Gastrocnemius medialis (tissue), 4 donors: ENCODE data around the gene GNG7. TPM values are rescaled to one million over a fixed set of nuclear protein-coding genes. Genes with fewer than 3 reads are reported as not detected.

Experiments
- ATAC-seq, 2 donors: fragments of 150-250 bp; one replicate each; pipeline ENCODE4 v1.9.1; 2016
- DNase-seq, 2 donors: peaks; one replicate each; pipeline ENCODE4 v3.0.0-alpha.2; 2019
- H3K27ac ChIP-seq, 4 donors: fragments of 200-600 bp; sonication (generic); 1 replicate in 1 of 4; 2 replicates in 3 of 4; pipeline ENCODE4 v1.5.1; 2016 to 2018; ENCODE audit warnings: mild to moderate bottlenecking in 2 of 4, moderate library complexity in 1 of 4
- H3K27me3 ChIP-seq, 3 donors: fragments of 200-600 bp; sonication (generic) in 2 of 3; 1 replicate in 1 of 3; 2 replicates in 2 of 3; pipeline versions ENCODE4 v1.5.1 to v1.6.0; 2016 to 2019; ENCODE audit warnings: mild to moderate bottlenecking in 1 of 3, moderate library complexity in 1 of 3
- H3K36me3 ChIP-seq, 2 donors: fragments of 200-600 bp; sonication (generic) in 1 of 2; one replicate each; pipeline ENCODE4 v1.5.1; 2017 to 2018
- H3K4me1 ChIP-seq, 2 donors: fragments of 200-600 bp; sonication (generic) in 1 of 2; one replicate each; pipeline ENCODE4 v1.5.1; 2016 to 2017; ENCODE audit warnings: mild to moderate bottlenecking in 2 of 2
- H3K4me3 ChIP-seq, 4 donors: fragments of 200-600 bp; sonication (generic) in 3 of 4; 1 replicate in 1 of 4; 2 replicates in 3 of 4; pipeline ENCODE4 v1.5.1; 2016 to 2019; ENCODE audit warnings: mild to moderate bottlenecking in 2 of 4
- H3K9me3 ChIP-seq, 3 donors: fragments of 200-600 bp; sonication (generic) in 2 of 3; 1 replicate in 1 of 3; 2 replicates in 2 of 3; pipeline ENCODE4 v1.5.1; 2016 to 2019
- POLR2A ChIP-seq, 2 donors: fragments of 450-650 bp; IDR thresholded peaks; one replicate each; pipeline ENCODE4 v1.6.1; 2017; ENCODE audit warnings: antibody characterized with exemption in 2 of 2, mild to moderate bottlenecking in 2 of 2, moderate library complexity in 2 of 2
- in situ Hi-C, 4 donors: fragments of 200-750 bp; cut with MboI; loops; one replicate each; pipeline versions ENCODE4 v1.15.0 to v1.8.0; 2017; ENCODE audit warnings: low sequenced_read_pairs in 4 of 4
- intact Hi-C: fragments of 100-400 bp; cut with DNase I; formaldehyde crosslinking; loops from one replicate; pipeline ENCODE4 v1.15.1; 2023; ENCODE audit warnings: low total_unique reads
- total RNA-seq, 4 donors: library from RNA; depleted of rRNA; stranded (reverse); fragments of >200 nt; gene quantifications; one replicate each; pipeline versions ENCODE4 v1.1.0 to v1.2.3, GENCODE V29; 2016
- TF ChIP-seq, protein P1 (sequence below), 5 experiments: fragments of 450-650 bp in 3 of 5; fragments of 200-600 bp in 2 of 5; sonication (generic) in 2 of 5; IDR thresholded peaks in 4 of 5; conservative IDR thresholded peaks in 1 of 5; 1 replicate in 4 of 5; 2 replicates in 1 of 5; pipeline ENCODE4 v1.5.1; 2016 to 2019; ENCODE audit warnings: antibody characterized with exemption in 5 of 5, mild to moderate bottlenecking in 3 of 5, moderate library complexity in 3 of 5

The GNG7 gene
- total RNA-seq, 4 donors from 2014 or later = 0.46 to 1.1 (median 0.62) TPM

DNA sequence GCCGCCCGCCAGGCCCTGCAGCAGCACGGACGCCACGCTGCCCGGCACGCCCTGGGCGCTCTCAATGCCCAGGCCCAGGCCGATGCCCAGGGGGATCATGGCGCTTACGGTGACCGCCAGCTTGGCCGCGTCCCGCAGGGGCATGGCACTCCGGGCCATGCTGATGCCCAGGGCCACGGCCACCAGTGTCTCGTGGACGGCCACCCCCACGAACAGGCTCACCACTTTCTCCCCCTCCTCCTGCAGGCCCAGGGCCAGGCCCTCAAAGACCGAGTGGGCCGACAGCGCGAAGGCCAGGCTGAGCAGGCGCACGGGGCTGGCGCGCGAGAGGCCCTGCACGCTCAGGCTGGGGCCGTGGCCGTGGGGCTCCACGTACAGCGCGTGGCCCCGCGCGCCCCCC is 30.4 kb upstream of the GNG7 start:
- peaks cover 6 to 42% of the 10 kb centered on the region in 2 donors for H3K36me3 ChIP-seq
- no peak overlapping the region for H3K27ac ChIP-seq
- DNase-seq (no peak), ATAC-seq (no peak)
- intact Hi-C loops = no loop called here
- no peaks in the 10 kb centered on the region for H3K9me3 ChIP-seq
- H3K4me1 ChIP-seq = no peaks in the 10 kb centered on the region
- no peak overlapping the region for H3K4me3 ChIP-seq
- TF ChIP-seq POLR2A (IDR thresholded peaks at IDR 0.05) = no peak
- TF ChIP-seq, protein P1, sequence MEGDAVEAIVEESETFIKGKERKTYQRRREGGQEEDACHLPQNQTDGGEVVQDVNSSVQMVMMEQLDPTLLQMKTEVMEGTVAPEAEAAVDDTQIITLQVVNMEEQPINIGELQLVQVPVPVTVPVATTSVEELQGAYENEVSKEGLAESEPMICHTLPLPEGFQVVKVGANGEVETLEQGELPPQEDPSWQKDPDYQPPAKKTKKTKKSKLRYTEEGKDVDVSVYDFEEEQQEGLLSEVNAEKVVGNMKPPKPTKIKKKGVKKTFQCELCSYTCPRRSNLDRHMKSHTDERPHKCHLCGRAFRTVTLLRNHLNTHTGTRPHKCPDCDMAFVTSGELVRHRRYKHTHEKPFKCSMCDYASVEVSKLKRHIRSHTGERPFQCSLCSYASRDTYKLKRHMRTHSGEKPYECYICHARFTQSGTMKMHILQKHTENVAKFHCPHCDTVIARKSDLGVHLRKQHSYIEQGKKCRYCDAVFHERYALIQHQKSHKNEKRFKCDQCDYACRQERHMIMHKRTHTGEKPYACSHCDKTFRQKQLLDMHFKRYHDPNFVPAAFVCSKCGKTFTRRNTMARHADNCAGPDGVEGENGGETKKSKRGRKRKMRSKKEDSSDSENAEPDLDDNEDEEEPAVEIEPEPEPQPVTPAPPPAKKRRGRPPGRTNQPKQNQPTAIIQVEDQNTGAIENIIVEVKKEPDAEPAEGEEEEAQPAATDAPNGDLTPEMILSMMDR (IDR thresholded peaks at IDR 0.05 in 4 of 5, conservative IDR thresholded peaks at IDR 0.05 in 1 of 5) = no peak
- in situ Hi-C loops = no loop called here
- peaks cover 0 to 5% (median 0%) of the 10 kb centered on the region in 3 donors for H3K27me3 ChIP-seq

DNA sequence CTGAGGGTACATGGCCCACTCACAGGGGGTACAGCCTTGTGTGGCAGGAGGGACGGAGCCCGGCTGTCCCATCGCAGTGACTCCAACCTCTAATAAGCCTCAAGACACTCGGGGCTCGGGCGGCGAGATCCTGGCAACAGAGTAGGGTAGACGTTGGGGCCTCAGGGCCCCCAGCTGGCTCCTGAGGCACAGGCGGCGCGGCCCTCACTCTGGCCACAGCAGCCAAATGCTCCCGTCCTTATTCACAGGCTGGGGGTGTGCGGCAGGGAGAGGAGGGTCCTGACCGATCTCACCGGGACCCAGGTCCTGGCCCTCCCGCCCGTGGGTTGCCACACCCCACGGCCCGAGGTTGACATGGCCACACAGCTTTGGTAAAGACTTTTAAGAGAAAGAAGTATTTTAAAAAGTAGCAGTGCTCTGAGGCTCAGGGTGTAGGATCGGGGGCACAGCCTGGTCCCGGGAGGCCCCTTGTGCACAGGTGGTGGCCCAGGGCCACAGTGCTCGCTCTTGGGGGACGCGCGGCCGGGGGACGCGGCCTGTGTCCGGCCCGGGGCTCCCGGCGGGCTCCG is 29.7 kb upstream of the GNG7 start:
- Histone ChIP-seq H3K4me3 (no peak overlapping the region), H3K36me3 (peaks cover 6 to 42% of the 10 kb centered on the region in 2 donors), H3K27ac (no peak overlapping the region), H3K27me3 (peaks cover 2 to 6% (median 5%) of the 10 kb centered on the region in 3 donors), H3K9me3 (no peaks in the 10 kb centered on the region), H3K4me1 (no peaks in the 10 kb centered on the region)
- ATAC-seq (no peak), DNase-seq (no peak)
- no peak for TF ChIP-seq POLR2A (IDR thresholded peaks at IDR 0.05)
- TF ChIP-seq, protein P1 (IDR thresholded peaks at IDR 0.05 in 4 of 5, conservative IDR thresholded peaks at IDR 0.05 in 1 of 5) = no peak
- in situ Hi-C loops (no loop called here), intact Hi-C loops (no loop called here)

- Histone ChIP-seq H3K4me1 (no peaks in the 10 kb centered on the region), H3K4me3 (no peak overlapping the region), H3K9me3 (no peaks in the 10 kb centered on the region), H3K27ac (no peak overlapping the region), H3K27me3 (peaks cover 10 to 13% (median 11%) of the 10 kb centered on the region in 3 donors), H3K36me3 (peaks cover under 1 to 34% of the 10 kb centered on the region in 2 donors)
- intact Hi-C loops (no loop called here), in situ Hi-C loops (no loop called here)
- no peak for ATAC-seq
- DNase-seq = no peak
- TF ChIP-seq, protein P1 (IDR thresholded peaks at IDR 0.05 in 4 of 5, conservative IDR thresholded peaks at IDR 0.05 in 1 of 5) = no peak
- TF ChIP-seq POLR2A (IDR thresholded peaks at IDR 0.05) = no peak
Observed at GRCh38 chr19:2731181-2731995, 28.9 kb upstream of the GNG7 start.

DNA sequence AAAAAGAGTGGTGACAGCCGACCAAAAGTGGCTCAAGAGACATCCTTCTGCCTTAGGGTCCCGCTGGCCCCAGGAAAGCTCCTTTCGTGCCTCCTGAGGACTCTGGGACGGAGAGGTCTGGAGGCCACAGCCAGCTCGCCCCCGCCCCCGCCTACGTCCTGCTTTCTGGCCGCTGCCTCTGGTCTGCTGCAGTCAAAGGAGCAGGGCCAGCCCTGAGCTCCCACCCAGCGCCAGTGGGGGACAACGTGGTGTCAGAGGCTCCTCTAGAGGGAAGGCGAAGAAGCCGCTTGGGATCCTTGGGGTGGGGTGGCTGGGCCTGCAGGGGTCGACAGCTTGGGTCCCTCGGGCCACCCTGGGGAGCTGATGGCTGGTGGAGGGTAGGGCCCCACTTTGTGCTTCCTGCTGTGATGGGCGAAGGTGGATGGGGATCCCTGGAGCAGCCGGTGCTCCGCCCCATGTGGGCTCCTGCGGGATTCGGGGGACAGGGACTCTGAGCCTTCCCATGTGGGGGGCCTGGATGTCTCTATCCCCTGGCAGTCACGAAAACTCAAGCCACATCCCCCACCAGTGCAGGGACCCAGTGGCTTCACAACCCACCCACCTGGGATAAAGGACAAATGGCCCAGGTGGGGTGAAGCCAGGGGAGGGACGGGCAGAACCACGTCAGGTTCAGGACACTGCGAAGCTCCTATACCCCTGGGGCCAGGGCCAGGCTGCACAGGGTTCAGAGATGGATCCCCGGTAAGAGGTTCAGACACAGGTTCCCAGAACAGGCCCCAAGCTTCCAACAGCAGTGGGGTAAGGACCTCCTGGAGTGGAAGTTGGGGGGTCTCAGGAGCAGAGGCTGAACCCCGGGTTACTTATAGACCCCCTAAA is 27.7 kb upstream of the GNG7 start:
- TF ChIP-seq, protein P1 (IDR thresholded peaks at IDR 0.05 in 4 of 5, conservative IDR thresholded peaks at IDR 0.05 in 1 of 5) = no peak
- TF ChIP-seq POLR2A (IDR thresholded peaks at IDR 0.05) = no peak
- Histone ChIP-seq H3K36me3 (peaks cover 0 to 22% of the 10 kb centered on the region in 2 donors), H3K27me3 (peaks cover 20 to 24% (median 20%) of the 10 kb centered on the region in 3 donors), H3K27ac (no peak overlapping the region), H3K4me1 (no peaks in the 10 kb centered on the region), H3K4me3 (no peak overlapping the region), H3K9me3 (no peaks in the 10 kb centered on the region)
- intact Hi-C loops = no loop called here
- ATAC-seq = no peak
- in situ Hi-C loops = no loop called here
- DNase-seq = no peak
